GM18505 (cell line): Measurements from ENCODE around the gene PPP6R2.

Experiments used
- ATAC-seq: cut with Tn5 transposase; IDR thresholded peaks from one replicate; pipeline ENCODE4 v1.9.1; 2021; ENCODE audit not compliant: unreplicated experiment
- POLR2A ChIP-seq: IDR thresholded peaks from 4 replicates; pipeline ENCODE4 v1.6.1; 2011; ENCODE audit warnings: borderline replicate concordance; ENCODE audit not compliant: insufficient read depth, insufficient read length; ENCODE audit errors: extremely low read depth

PPP6R2 gene

DNA sequence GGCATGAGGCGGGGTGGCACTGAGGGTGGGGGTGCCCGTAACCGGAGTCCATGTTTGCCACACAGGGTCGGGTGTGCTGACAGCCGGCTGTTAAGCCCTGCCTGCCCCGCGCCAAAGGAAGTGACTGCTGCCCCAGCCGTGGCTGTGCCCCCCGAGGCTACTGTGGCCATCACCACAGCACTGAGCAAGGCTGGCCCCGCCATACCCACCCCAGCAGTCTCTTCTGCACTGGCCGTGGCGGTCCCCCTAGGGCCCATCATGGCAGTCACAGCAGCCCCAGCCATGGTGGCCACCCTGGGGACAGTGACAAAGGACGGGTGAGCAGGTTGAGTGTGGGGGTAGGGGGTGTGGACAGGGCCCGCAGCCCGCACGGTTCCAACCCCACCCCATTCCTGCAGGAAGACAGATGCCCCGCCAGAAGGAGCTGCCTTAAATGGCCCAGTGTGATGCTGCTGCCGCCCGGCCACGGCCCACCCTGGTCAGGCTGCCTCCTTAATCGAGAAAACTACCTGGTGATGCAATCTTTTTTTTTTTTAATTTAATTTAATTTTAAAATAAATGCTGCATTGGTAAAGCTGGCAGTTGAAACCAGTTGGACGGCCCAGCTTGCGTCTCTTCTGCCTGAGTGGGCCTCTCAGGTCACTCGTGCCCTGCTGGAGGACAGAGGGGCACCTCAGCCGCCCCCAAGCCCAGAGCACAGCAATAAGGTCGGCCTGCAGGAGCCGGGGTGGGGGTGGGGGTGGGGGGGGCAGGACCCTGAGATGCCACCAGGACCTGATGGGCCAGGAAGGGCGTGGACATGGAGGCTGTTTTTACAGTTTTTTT is 100.9 kb downstream of the PPP6R2 start:
- ATAC-seq = no peak
- no peak for TF ChIP-seq POLR2A

- no peak for TF ChIP-seq POLR2A
- ATAC-seq = no peak
These were observed 101.5 kb downstream of the PPP6R2 start for GRCh38 chr22:50444663-50445062.

- TF ChIP-seq POLR2A = no peak
- ATAC-seq = no peak
These were observed 102.1 kb downstream of the PPP6R2 start for GRCh38 chr22:50445071-50445879.

DNA sequence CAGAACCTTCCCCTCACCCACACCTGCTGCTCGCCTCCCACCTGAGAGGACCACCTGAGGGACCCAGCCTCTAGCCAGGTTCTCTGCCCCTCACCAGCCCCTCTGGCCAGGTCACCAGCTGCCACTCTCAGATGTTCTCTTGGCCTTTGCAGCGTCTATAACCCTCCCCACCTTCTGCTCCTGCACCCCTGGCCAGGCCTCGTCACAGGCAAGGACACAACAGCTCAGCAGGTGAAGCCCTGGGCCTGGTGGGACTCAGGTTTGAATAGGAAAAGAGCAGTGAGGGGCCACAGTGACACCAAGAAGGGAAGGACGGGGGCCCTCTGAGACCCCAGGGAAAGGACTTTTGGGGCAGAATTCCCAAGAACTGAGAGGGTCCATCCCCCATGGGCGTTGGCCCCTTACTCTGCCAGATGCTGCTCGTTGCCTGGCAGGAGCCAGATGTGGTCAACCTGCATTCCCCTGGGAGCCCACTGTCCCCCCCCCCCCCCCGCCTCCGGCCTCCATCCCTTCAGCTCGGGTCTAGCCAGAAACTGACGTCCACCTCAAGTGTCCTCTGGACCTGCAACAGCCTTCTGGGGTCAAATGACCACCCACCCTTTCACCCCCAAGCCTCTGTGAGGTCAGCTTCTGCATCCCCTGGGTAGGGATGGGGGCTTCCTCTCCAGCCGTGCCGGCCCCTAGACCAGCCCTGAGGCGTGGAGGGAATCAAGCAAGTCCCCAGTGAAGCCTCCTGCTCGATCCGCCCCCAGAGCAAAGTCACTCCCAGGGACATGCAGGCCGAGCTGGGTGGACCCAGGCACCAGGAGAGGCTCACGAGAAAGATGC is 103.0 kb downstream of the PPP6R2 start:
- TF ChIP-seq POLR2A = no peak
- no peak for ATAC-seq

GRCh38 chr22:50446708-50447575 is 103.8 kb downstream of the PPP6R2 start:
- no peak for TF ChIP-seq POLR2A
- ATAC-seq = no peak

DNA sequence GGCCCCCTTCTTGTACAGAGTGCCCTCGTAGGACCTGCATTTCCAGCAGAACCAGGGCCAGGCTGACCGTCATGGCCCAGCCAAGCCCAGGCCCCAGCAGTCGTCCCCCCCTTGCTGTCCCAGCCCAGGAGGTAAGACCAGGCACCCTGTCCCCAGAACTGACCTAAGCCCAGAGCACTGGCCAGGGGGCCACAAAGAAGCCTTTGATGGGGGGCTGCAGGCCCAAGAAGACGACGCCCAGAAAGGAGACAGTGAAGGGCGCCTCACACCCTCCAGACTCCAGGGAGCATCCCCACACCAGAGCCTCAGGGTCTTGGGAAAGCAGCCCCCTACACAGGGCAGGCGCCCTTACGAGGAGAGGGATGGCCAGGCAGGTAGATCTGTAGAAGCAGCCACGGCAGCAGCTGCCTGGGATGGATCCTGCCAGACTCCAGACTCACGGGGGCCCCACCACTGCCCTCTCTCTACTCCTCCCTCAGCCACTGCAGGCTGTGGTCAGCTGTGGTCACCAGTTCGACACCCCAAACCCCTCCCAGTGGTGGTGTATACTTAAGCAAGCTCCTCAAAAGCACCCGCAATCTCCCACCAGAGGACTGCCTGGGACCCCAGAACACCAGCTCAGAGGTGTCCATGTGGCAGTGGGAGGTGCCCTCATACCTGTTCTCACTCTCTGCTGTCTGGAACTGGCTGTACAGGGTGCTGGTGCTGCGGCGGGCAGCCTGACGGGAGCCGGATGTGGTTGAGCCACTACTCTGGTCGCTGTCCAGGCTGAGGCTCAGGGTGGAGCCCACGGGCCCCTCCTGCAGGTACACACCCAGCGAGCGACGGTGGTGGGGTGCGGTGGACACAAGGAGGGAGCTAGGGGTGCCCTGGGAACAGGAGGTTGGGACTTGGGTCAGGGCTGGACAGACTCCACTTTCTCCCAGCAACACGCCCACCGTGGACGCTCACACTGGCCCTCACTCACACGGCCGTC is 104.7 kb downstream of the PPP6R2 start:
- ATAC-seq = no peak
- TF ChIP-seq POLR2A = no peak

GRCh38 chr22:50452649-50453048 is 109.5 kb downstream of the PPP6R2 start:
- no peak for TF ChIP-seq POLR2A
- ATAC-seq = no peak

- ATAC-seq = no peak
- TF ChIP-seq POLR2A = no peak
These were observed 111.5 kb downstream of the PPP6R2 start for GRCh38 chr22:50454556-50455075.

GRCh38 chr22:50455201-50455600 is 112.1 kb downstream of the PPP6R2 start:
- TF ChIP-seq POLR2A = no peak
- no peak for ATAC-seq

DNA sequence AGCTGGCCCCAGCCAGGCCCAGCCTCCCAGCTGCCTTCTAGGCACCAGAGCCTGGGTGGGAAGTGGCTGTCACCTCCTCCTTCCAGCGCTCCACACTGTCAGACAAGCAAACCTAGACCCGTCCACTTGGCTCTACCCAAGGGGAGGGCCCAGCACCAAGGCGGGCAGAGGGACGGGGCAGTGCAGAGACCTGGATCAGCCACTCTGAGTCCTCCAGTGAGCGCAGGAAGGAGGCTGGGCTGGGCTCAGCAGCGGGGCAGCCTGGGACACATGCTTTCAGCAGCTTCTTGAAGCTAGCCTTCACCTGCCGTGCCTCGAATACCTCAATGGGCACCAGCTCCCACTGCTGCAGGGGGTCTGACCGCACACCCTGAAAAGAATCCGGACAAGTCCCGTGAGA is 112.9 kb downstream of the PPP6R2 start:
- ATAC-seq = no peak
- TF ChIP-seq POLR2A = no peak

DNA sequence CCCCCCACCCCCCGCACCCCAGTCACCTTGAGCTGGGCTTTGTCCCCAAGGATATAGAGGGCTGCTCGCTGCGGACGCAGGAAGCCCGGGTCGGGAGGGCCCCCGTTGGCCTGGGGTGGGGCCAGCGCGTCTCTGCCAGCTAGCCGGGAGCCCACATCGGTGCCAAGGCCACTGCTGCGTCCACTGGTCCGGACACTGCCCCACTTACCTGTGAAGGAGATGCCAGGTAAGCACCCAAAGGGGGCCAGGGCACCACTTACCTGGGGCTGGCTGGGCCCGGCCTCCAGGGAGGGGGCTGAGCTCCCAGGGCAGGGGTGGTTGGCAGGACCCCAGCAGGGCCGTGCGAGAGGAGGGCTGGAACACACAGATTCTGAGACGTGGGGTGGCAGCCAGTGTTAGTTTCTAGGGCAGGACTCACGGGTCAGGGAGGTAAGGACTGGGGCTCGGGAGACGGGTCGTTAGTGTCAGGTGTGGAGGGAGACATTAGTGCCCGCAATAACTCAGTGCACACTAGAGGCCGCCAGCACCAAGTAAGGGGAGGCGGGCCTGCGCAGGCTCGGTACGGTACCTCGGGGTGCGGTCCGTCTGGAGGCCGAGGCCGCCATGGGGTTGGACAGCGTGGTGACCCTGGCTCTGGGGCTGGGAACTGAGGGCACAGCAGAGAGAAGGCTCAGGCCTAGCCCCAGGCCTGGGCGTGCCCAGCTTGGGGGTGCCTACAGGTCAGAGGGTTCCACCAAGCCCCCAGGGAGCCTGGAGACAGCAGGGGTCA is 113.5 kb downstream of the PPP6R2 start:
- ATAC-seq = no peak
- no peak for TF ChIP-seq POLR2A

- no peak for ATAC-seq
- no peak for TF ChIP-seq POLR2A
These were observed 115.9 kb downstream of the PPP6R2 start for GRCh38 chr22:50459016-50459415.
